GM12878 (cell line): ENCODE measurements around the gene SYNGR2. TPM values are rescaled to one million over a fixed set of nuclear protein-coding genes. Genes with fewer than 3 reads are reported as not detected.

ENCODE experiments used
- ATAC-seq: fragments of 200-7000 bp; cut with Tn5 transposase; 3 replicates; pipeline ENCODE4 v1.9.1; 2020; ENCODE audit warnings: mild to moderate bottlenecking, moderate library complexity
- BruUV-seq: library from RNA; stranded (reverse); fragments of 400-500 nt; replicated peaks from 2 replicates; lab custom pipeline; 2021; lab: Mats Ljungman, UMichigan
- CTCF ChIA-PET: fragments of 300-600 bp; sonication (Branson Sonifier 250); formaldehyde crosslinking; extraction: SDS; loops from one replicate; lab custom pipeline; 2021; ENCODE audit warnings: inconsistent platforms; lab: Yijun Ruan, JAX
- POLR2A ChIA-PET: fragments of 350-600 bp; formaldehyde crosslinking; extraction: SDS; loops from one replicate; lab custom pipeline; 2021; ENCODE audit warnings: inconsistent platforms; lab: Charles Lee
- RAD21 ChIA-PET: fragments of 300-600 bp; sonication (Branson Sonifier 250); formaldehyde crosslinking; loops from one replicate; lab custom pipeline; 2023; ENCODE audit warnings: antibody characterized with exemption; ENCODE audit not compliant: unreplicated experiment; lab: Charles Lee
- SMC1A ChIA-PET: fragments of 300-600 bp; sonication (Branson Sonifier 250); formaldehyde crosslinking; loops from one replicate; lab custom pipeline; 2023; ENCODE audit not compliant: unreplicated experiment, uncharacterized antibody; lab: Charles Lee
- DNase-seq: peaks from one replicate; pipeline ENCODE4 v3.0.0-alpha.2; 2011; ENCODE audit warnings: low read depth, low spot score
- FAIRE-seq: peaks from 3 replicates; lab custom pipeline; 2011; peaks lifted over from hg19 to GRCh38; lab: Jason Lieb, UNC
- H2AFZ ChIP-seq: 2 replicates; pipeline ENCODE4 v1.6.0; 2011; ENCODE audit warnings: low read depth, low read length, control low read depth; ENCODE audit not compliant: control insufficient read depth
- H3K27ac ChIP-seq: 2 replicates; pipeline ENCODE4 v1.5.1; 2011; ENCODE audit warnings: control low read depth; ENCODE audit not compliant: control insufficient read depth, insufficient read depth
- H3K27me3 ChIP-seq, 2 experiments: replicated peaks in 1 of 2; 2 replicates each; pipeline versions ENCODE4 v1.6.0 to v1.6.1; 2011; ENCODE audit warnings: low read length in 1 of 2; ENCODE audit not compliant: control insufficient read depth in 2 of 2, insufficient read depth in 2 of 2
- H3K36me3 ChIP-seq, 2 experiments: 2 replicates each; pipeline ENCODE4 v1.5.1; 2011; ENCODE audit warnings: low read length in 1 of 2; ENCODE audit not compliant: control insufficient read depth in 2 of 2, insufficient read depth in 2 of 2
- H3K4me1 ChIP-seq: 2 replicates; pipeline ENCODE4 v1.6.1; 2011; ENCODE audit warnings: mild to moderate bottlenecking, low read length, moderate library complexity, mixed read lengths; ENCODE audit not compliant: control insufficient read depth, insufficient read depth
- H3K4me2 ChIP-seq: 2 replicates; pipeline ENCODE4 v1.6.0; 2011; ENCODE audit warnings: control low read depth; ENCODE audit not compliant: control insufficient read depth, insufficient read depth
- H3K4me3 ChIP-seq: fragments of 200-600 bp; sonication (generic); 2 replicates; pipeline ENCODE4 v1.5.1; 2016
- H3K79me2 ChIP-seq: 2 replicates; pipeline ENCODE4 v1.6.0; 2011; ENCODE audit warnings: low read length; ENCODE audit not compliant: control insufficient read depth, insufficient read depth
- H3K9ac ChIP-seq: 2 replicates; pipeline ENCODE4 v1.8.0; 2011; ENCODE audit warnings: low read length, control low read depth, mixed read lengths; ENCODE audit not compliant: control insufficient read depth, insufficient read depth
- H3K9me3 ChIP-seq: replicated peaks from 3 replicates; pipeline ENCODE4 v1.5.1; 2011; ENCODE audit warnings: mild to moderate bottlenecking, low read length; ENCODE audit not compliant: control insufficient read depth, insufficient read depth
- H4K20me1 ChIP-seq: 2 replicates; pipeline ENCODE4 v1.6.0; 2011; ENCODE audit not compliant: control insufficient read depth, insufficient read depth
- ATF7 ChIP-seq: fragments of 450-650 bp; IDR thresholded peaks from 2 replicates; pipeline ENCODE4 v1.6.1; 2016; ENCODE audit warnings: low read depth, mild to moderate bottlenecking
- CHD2 ChIP-seq: IDR thresholded peaks from 2 replicates; pipeline ENCODE4 v1.6.1; 2011; ENCODE audit warnings: low read depth, low read length, improper control_type of control experiment, borderline replicate concordance
- CHD4 ChIP-seq: fragments of 200-600 bp; sonication (generic); IDR thresholded peaks from 2 replicates; pipeline ENCODE4 v1.6.1; 2016; ENCODE audit warnings: mild to moderate bottlenecking
- DPF2 ChIP-seq: fragments of 450-650 bp; IDR thresholded peaks from 2 replicates; pipeline ENCODE4 v1.6.1; 2017; ENCODE audit warnings: mild to moderate bottlenecking
- HCFC1 ChIP-seq: fragments of 150-350 bp; IDR thresholded peaks from 2 replicates; pipeline ENCODE4 v1.6.1; 2014; ENCODE audit warnings: low read length
- IRF4 ChIP-seq: IDR thresholded peaks from 2 replicates; pipeline ENCODE4 v1.6.1; 2011; ENCODE audit warnings: low read depth, low read length
- MEF2B ChIP-seq: fragments of 450-650 bp; IDR thresholded peaks from 2 replicates; pipeline ENCODE4 v1.6.1; 2018; ENCODE audit warnings: mild to moderate bottlenecking, moderate library complexity; ENCODE audit not compliant: partially characterized antibody, poor library complexity, severe bottlenecking
- NR2C1 ChIP-seq: fragments of 450-650 bp; IDR thresholded peaks from 2 replicates; pipeline ENCODE4 v1.6.1; 2017; ENCODE audit warnings: antibody characterized with exemption, mild to moderate bottlenecking, moderate library complexity
- POLR2A ChIP-seq: IDR thresholded peaks from 2 replicates; pipeline ENCODE4 v1.6.1; 2011; ENCODE audit warnings: low read depth, mild to moderate bottlenecking, low read length
- POLR2AphosphoS2 ChIP-seq: IDR thresholded peaks from 2 replicates; pipeline ENCODE4 v1.6.1; 2011; ENCODE audit warnings: low read depth, mild to moderate bottlenecking, low read length, improper control_type of control experiment, moderate library complexity
- SMARCA5 ChIP-seq: fragments of 450-650 bp; IDR thresholded peaks from 2 replicates; pipeline ENCODE4 v1.6.1; 2017; ENCODE audit warnings: mild to moderate bottlenecking
- ZNF217 ChIP-seq: fragments of 450-650 bp; IDR thresholded peaks from 2 replicates; pipeline ENCODE4 v1.6.1; 2017; ENCODE audit warnings: antibody characterized with exemption, mild to moderate bottlenecking
- WGBS: methylation state at CpG from one replicate; pipeline ENCODE4 v1.1.6; 2016; ENCODE audit warnings: low lambda C conversion rate; ENCODE audit not compliant: insufficient replicate concordance, insufficient coverage; ENCODE audit errors: missing lambda C conversion rate; 5-methylcytosine and 5-hydroxymethylcytosine counted together
- in situ Hi-C: fragments of 300-500 bp; cut with MboI; formaldehyde crosslinking; loops from 9 replicates; pipeline ENCODE4 v1.14.3; 2018; ENCODE audit warnings: mixed read lengths
- intact Hi-C: fragments of 100-400 bp; cut with micrococcal nuclease; formaldehyde crosslinking; loops from one replicate; pipeline ENCODE4 v1.14.2; 2022; ENCODE audit not compliant: unreplicated experiment
- polyA plus RNA-seq, 11 experiments: library from polyadenylated mRNA; depleted of rRNA in 4 of 11; unstranded in 6 of 11; stranded (reverse) in 5 of 11; fragments of >200 nt; fragmentation: Nextera tagmentation in 4 of 11; fragmentation: Illumina TruSeq in 1 of 11; extraction: Ambion mirVana in 4 of 11; extraction: Trizol in 1 of 11; gene quantifications; 1 replicate in 1 of 11; 2 replicates in 10 of 11; pipeline versions ENCODE4 v1.2.1 to v1.2.3, GENCODE V29; 2011 to 2016; ENCODE audit warnings: inconsistent platforms in 2 of 11, missing spikeins in 2 of 11, low read depth in 1 of 11
- total RNA-seq, 4 experiments: library from RNA; depleted of rRNA in 3 of 4; stranded (reverse); fragments of >200 nt in 3 of 4; fragmentation: Illumina TruSeq in 1 of 4; extraction: Trizol in 1 of 4; gene quantifications; 2 replicates each; pipeline versions ENCODE4 v1.2.1 to v1.2.3, GENCODE V29; 2013 to 2021
- TF ChIP-seq, protein P1 (sequence below): fragments of 450-650 bp; IDR thresholded peaks from 2 replicates; pipeline ENCODE4 v1.6.1; 2016; ENCODE audit warnings: mild to moderate bottlenecking
- TF ChIP-seq, protein P2 (sequence below): fragments of 450-650 bp; formaldehyde crosslinking; IDR thresholded peaks from 2 replicates; pipeline ENCODE4 v1.5.0; 2022; ENCODE audit warnings: mild to moderate bottlenecking, missing genetic modification characterization

Gene SYNGR2
- total and polyA plus RNA-seq, 10 of the 15 experiments (the other 5 are each of a cell fraction or from before 2014, with no cell fraction given) = 4.4 to 529 (median 261) TPM

DNA sequence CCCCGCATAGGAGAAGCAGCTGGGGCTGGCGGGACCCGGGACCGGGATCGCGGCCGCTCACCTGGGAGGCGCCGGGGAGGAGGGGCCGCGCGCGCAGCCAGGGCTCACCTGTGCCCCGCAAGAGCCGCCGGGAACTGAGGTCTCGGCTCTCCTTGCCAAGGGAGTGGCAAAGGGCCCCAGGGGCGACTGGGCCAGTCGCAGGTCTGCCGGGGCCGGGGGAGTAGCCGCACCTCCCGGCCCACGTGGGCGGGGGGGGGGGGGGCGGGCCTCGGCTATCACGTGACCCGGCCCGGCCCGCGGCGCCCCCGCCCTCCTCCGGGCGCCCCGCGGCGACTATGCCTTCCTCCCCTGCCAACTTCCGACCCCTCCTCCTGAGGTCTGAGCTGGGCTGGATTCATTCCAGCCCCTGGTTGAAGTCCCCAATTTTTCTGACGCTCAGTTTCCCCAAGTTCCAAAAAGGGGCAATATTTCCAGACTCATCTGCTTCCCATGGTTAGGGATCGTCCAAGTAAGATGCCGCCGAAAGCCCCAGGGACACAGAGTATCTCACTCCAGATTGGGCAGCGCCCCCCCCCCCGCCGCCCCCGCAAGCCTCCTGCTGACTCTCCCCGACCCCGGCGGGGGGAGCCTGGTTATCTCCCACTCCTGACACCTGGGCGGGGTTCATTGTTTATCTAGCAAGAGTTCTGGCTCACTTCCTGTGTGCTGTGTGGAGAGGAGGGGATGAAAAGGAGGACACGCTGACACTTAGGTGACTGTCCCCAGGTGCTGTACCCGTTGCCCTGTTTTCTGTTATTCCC is 39.6 kb upstream of the SYNGR2 start, which contains the start of gene TMC6 (continued):
- TF ChIP-seq HCFC1 (no peak), ATF7 (peak; percentile 47), NR2C1 (0 out of 2 replicates have a peak, but pooled peaks have one; percentile 18), MEF2B (peak; percentile 88), IRF4 (no peak)
- TF ChIP-seq, protein P1, sequence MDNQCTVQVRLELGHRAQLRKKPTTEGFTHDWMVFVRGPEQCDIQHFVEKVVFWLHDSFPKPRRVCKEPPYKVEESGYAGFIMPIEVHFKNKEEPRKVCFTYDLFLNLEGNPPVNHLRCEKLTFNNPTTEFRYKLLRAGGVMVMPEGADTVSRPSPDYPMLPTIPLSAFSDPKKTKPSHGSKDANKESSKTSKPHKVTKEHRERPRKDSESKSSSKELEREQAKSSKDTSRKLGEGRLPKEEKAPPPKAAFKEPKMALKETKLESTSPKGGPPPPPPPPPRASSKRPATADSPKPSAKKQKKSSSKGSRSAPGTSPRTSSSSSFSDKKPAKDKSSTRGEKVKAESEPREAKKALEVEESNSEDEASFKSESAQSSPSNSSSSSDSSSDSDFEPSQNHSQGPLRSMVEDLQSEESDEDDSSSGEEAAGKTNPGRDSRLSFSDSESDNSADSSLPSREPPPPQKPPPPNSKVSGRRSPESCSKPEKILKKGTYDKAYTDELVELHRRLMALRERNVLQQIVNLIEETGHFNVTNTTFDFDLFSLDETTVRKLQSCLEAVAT = peak; percentile 8; the same call in 1 of the 2 replicates

DNA sequence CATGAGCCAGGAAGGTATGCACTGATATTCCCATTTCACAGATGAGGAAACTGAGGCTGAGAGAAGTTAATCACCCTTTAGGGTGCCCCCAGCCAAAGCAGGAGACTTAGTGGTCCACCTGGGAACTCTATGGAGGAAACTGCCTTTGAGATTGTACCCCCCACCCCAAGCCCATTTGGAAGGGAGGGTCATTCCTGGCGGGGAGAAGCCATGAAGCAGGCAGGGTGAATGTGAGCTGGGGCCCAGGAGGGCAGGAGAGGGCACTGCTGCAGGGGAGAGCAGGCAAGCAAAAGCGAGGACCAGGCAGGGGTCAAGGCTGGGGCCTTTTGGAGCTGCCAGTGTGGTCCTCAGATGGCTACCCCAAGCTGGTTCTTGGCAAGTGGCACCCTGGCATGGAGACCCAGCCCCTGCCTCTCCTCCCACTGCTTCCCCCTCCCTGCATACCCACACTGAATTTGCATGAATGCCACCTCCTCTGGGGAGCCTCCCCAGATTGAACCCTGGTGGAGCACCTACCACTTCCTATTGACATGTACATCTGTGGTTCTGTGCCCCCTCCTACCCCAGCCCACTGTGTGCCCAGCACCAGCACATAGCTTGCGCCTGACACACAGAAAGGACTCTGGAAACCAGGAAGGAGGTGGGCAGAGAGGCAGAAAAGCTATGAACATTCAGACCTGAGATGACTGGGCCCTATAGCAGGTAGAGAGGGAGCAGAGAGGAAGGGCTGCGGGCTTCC is 38.9 kb upstream of the SYNGR2 start:
- no peaks in the 10 kb centered on the region for H3K27me3 ChIP-seq
- H3K27ac ChIP-seq = peak overlapping the region; percentile 93
- CTCF ChIA-PET = interaction anchor here (1.0 to 12.7 kb wide), 7 partner anchors 7 to 121 kb away, joined by 3 to 100 read pairs (median 7); no protein-coding TSS in a partner anchor
- H3K9ac ChIP-seq = peak overlapping the region; percentile 86
- in situ Hi-C loops = no loop called here
- H3K9me3 ChIP-seq = no peaks in the 10 kb centered on the region
- RAD21 ChIA-PET = interaction anchor here (0.9 to 1.8 kb wide), 11 partner anchors 11 to 88 kb away, joined by 3 to 10 read pairs (median 6); no protein-coding TSS in a partner anchor
- peaks cover 59% of the 10 kb centered on the region for H3K4me1 ChIP-seq
- intact Hi-C loops = loop anchor here (2.0 kb wide), 1 partner anchor 17 kb away; no protein-coding TSS in a partner anchor
- H4K20me1 ChIP-seq = no peaks in the 10 kb centered on the region
- SMC1A ChIA-PET = interaction anchor here (0.6 to 1.7 kb wide), 7 partner anchors 11 to 109 kb away, joined by 3 to 6 read pairs (median 3); no protein-coding TSS in a partner anchor
- FAIRE-seq = no peak
- BruUV-seq = TSS peak; percentile 1
- peaks cover 0 to under 1% of the 10 kb centered on the region in 2 experiments; a peak in 3 of 4 replicates for H3K36me3 ChIP-seq
- no peak overlapping the region for H2AFZ ChIP-seq
- peak overlapping the region; percentile 96 for H3K4me2 ChIP-seq
- ATAC-seq = no peak
- peak overlapping the region; percentile 94 for H3K4me3 ChIP-seq
- POLR2A ChIA-PET = interaction anchor here (0.8 to 8.0 kb wide), 10 partner anchors 13 to 109 kb away, joined by 3 to 85 read pairs (median 5); partner anchors contain the start of genes C17orf99 and SYNGR2
- H3K79me2 ChIP-seq = peaks cover 98% of the 10 kb centered on the region
- DNase-seq = no peak
- WGBS = 17% methylated on average over 4 of the region's 4 CpGs
- TF ChIP-seq POLR2AphosphoS2 (peak; percentile 31; the same call in 1 of the 2 replicates), DPF2 (no peak), SMARCA5 (peak; percentile 83), ZNF217 (peak; percentile 69), POLR2A (peak; percentile 40; the same call in 1 of the 2 replicates), CHD4 (no peak), CHD2 (0 out of 2 replicates have a peak, but pooled peaks have one; percentile 4)
- TF ChIP-seq, protein P2, sequence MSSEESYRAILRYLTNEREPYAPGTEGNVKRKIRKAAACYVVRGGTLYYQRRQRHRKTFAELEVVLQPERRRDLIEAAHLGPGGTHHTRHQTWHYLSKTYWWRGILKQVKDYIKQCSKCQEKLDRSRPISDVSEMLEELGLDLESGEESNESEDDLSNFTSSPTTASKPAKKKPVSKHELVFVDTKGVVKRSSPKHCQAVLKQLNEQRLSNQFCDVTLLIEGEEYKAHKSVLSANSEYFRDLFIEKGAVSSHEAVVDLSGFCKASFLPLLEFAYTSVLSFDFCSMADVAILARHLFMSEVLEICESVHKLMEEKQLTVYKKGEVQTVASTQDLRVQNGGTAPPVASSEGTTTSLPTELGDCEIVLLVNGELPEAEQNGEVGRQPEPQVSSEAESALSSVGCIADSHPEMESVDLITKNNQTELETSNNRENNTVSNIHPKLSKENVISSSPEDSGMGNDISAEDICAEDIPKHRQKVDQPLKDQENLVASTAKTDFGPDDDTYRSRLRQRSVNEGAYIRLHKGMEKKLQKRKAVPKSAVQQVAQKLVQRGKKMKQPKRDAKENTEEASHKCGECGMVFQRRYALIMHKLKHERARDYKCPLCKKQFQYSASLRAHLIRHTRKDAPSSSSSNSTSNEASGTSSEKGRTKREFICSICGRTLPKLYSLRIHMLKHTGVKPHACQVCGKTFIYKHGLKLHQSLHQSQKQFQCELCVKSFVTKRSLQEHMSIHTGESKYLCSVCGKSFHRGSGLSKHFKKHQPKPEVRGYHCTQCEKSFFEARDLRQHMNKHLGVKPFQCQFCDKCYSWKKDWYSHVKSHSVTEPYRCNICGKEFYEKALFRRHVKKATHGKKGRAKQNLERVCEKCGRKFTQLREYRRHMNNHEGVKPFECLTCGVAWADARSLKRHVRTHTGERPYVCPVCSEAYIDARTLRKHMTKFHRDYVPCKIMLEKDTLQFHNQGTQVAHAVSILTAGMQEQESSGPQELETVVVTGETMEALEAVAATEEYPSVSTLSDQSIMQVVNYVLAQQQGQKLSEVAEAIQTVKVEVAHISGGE (CRISPR knock-in tag) = 0 out of 2 replicates have a peak, but pooled peaks have one; percentile 1
- TF ChIP-seq, protein P1 = 0 out of 2 replicates have a peak, but pooled peaks have one; percentile 39
